ENCODE measurements around the gene C18orf63. TPM values are rescaled to one million over a fixed set of nuclear protein-coding genes. Genes with fewer than 3 reads are reported as not detected.

Gene C18orf63
- polyA plus RNA-seq, 1 donor (not counting 4 experiments of a cell fraction or from before 2014, with no cell fraction given), result not detected

GRCh38 chr18:74268175-74268574 is 47.5 kb upstream of the C18orf63 start:
- dilution Hi-C loops (cut with MboI; ENCODE audit: extremely low pct_ligation_motif_present, low sequenced_read_pairs), result no loop called here
- H3K27me3 ChIP-seq (ENCODE audit: control insufficient read depth, extremely low read depth, insufficient read depth, low read length), result no peaks in the 10 kb centered on the region
- H4K20me1 ChIP-seq (ENCODE audit: control insufficient read depth, extremely low read depth, insufficient read depth, low read length), result no peaks in the 10 kb centered on the region
- H3K79me2 ChIP-seq (ENCODE audit: control insufficient read depth, insufficient read depth, low read length), result no peaks in the 10 kb centered on the region
- no peaks in the 10 kb centered on the region for H3K9me3 ChIP-seq (ENCODE audit: control insufficient read depth, low read depth, low read length)
- no peak overlapping the region for H2AFZ ChIP-seq (ENCODE audit: control insufficient read depth, low read length)
- H3K9me1 ChIP-seq (ENCODE audit: control insufficient read depth, extremely low read depth, insufficient read depth, low read length), result no peaks in the 10 kb centered on the region
- H3K4me2 ChIP-seq (ENCODE audit: control insufficient read depth, extremely low read depth, insufficient read depth, low read depth, low read length), result no peak overlapping the region
- FAIRE-seq (no peak), DNase-seq (ENCODE audit: low read depth, low spot score) (no peak)
- no peak overlapping the region for H3K27ac ChIP-seq (ENCODE audit: control insufficient read depth, insufficient read depth, low read length)
- no peak overlapping the region for H3K4me3 ChIP-seq (ENCODE audit: control insufficient read depth in 2 of 3, extremely low read depth in 1 of 3, insufficient read depth in 2 of 3, low read depth in 1 of 3, low read length in 3 of 3)
- no peak for TF ChIP-seq CTCF (optimal IDR thresholded peaks at IDR 0.05 in 1 of 3, IDR thresholded peaks at IDR 0.05 in 1 of 3, conservative IDR thresholded peaks at IDR 0.05 in 1 of 3; ENCODE audit: extremely low read depth in 1 of 3, insufficient read depth in 2 of 3, low read length in 3 of 3)
- TF ChIP-seq EZH2 (IDR thresholded peaks at IDR 0.05; ENCODE audit: low read length), result no peak
- H3K36me3 ChIP-seq (ENCODE audit: control insufficient read depth in 2 of 2, extremely low read depth in 1 of 2, insufficient read depth in 2 of 2, low read length in 2 of 2), result no peaks in the 10 kb centered on the region
- no peak overlapping the region for H3K9ac ChIP-seq (ENCODE audit: control insufficient read depth, extremely low read depth, insufficient read depth, low read length)
- peaks cover 2% of the 10 kb centered on the region for H3K4me1 ChIP-seq (ENCODE audit: control insufficient read depth, extremely low read depth, insufficient read depth, low read length)

GRCh38 chr18:74268933-74269620 is 46.6 kb upstream of the C18orf63 start:
- Histone ChIP-seq H3K4me3 (ENCODE audit: control insufficient read depth in 2 of 3, extremely low read depth in 1 of 3, insufficient read depth in 2 of 3, low read depth in 1 of 3, low read length in 3 of 3) (no peak overlapping the region), H3K79me2 (ENCODE audit: control insufficient read depth, insufficient read depth, low read length) (no peaks in the 10 kb centered on the region), H3K36me3 (ENCODE audit: control insufficient read depth in 2 of 2, extremely low read depth in 1 of 2, insufficient read depth in 2 of 2, low read length in 2 of 2) (no peaks in the 10 kb centered on the region), H3K27me3 (ENCODE audit: control insufficient read depth, extremely low read depth, insufficient read depth, low read length) (no peaks in the 10 kb centered on the region), H3K4me1 (ENCODE audit: control insufficient read depth, extremely low read depth, insufficient read depth, low read length) (peaks cover 2% of the 10 kb centered on the region), H2AFZ (ENCODE audit: control insufficient read depth, low read length) (no peak overlapping the region), H3K27ac (ENCODE audit: control insufficient read depth, insufficient read depth, low read length) (no peak overlapping the region), H3K4me2 (ENCODE audit: control insufficient read depth, extremely low read depth, insufficient read depth, low read depth, low read length) (peak overlapping the region; percentile 23), H3K9me1 (ENCODE audit: control insufficient read depth, extremely low read depth, insufficient read depth, low read length) (no peaks in the 10 kb centered on the region), H4K20me1 (ENCODE audit: control insufficient read depth, extremely low read depth, insufficient read depth, low read length) (no peaks in the 10 kb centered on the region), H3K9me3 (ENCODE audit: control insufficient read depth, low read depth, low read length) (no peaks in the 10 kb centered on the region), H3K9ac (ENCODE audit: control insufficient read depth, extremely low read depth, insufficient read depth, low read length) (no peak overlapping the region)
- DNase-seq (ENCODE audit: low read depth, low spot score) (no peak), FAIRE-seq (peak; percentile 5)
- dilution Hi-C loops (cut with MboI; ENCODE audit: extremely low pct_ligation_motif_present, low sequenced_read_pairs), result no loop called here
- TF ChIP-seq EZH2 (IDR thresholded peaks at IDR 0.05; ENCODE audit: low read length) (no peak), CTCF (optimal IDR thresholded peaks at IDR 0.05 in 1 of 3, IDR thresholded peaks at IDR 0.05 in 1 of 3, conservative IDR thresholded peaks at IDR 0.05 in 1 of 3; ENCODE audit: extremely low read depth in 1 of 3, insufficient read depth in 2 of 3, low read length in 3 of 3) (no peak)

All from keratinocyte (primary cell).